HG03045 (cell line): Measurements from ENCODE around the gene RGS1.
A peak's percentile ranks its signal among the peaks of the same experiment; 100 is the strongest.

ENCODE experiments used
- ATAC-seq: cut with Tn5 transposase; IDR thresholded peaks from one replicate; pipeline ENCODE4 v1.9.1; 2021; ENCODE audit warnings: mild to moderate bottlenecking, moderate library complexity; ENCODE audit not compliant: unreplicated experiment

RGS1 gene

GRCh38 chr1:192610112-192610889 is 34.7 kb downstream of the RGS1 start:
- no peak for ATAC-seq

- no peak for ATAC-seq
Measured at GRCh38 chr1:192615055-192615454, 39.5 kb downstream of the RGS1 start.

- no peak for ATAC-seq
Measured at GRCh38 chr1:192620071-192620635, 44.6 kb downstream of the RGS1 start.

- peak; percentile 62 for ATAC-seq
Measured at GRCh38 chr1:192626366-192627179, 51.0 kb downstream of the RGS1 start.

- peak; percentile 53 for ATAC-seq
Measured at GRCh38 chr1:192627901-192628300, 52.3 kb downstream of the RGS1 start.

- no peak for ATAC-seq
Measured at GRCh38 chr1:192628396-192629057, 53.0 kb downstream of the RGS1 start.

GRCh38 chr1:192629612-192630011 is 54.0 kb downstream of the RGS1 start:
- ATAC-seq, result no peak
